Erythroblast (primary cell): ENCODE measurements around the gene SYT1.

Experiments
- GATA1 ChIP-seq: IDR thresholded peaks from 2 replicates; pipeline ENCODE4 v1.6.1; 2011; ENCODE audit warnings: low read depth, mild to moderate bottlenecking, control low read depth, low read length, moderate library complexity
- POLR2A ChIP-seq: IDR thresholded peaks from 2 replicates; pipeline ENCODE4 v1.6.1; 2011; ENCODE audit warnings: mild to moderate bottlenecking, low read length

DNA sequence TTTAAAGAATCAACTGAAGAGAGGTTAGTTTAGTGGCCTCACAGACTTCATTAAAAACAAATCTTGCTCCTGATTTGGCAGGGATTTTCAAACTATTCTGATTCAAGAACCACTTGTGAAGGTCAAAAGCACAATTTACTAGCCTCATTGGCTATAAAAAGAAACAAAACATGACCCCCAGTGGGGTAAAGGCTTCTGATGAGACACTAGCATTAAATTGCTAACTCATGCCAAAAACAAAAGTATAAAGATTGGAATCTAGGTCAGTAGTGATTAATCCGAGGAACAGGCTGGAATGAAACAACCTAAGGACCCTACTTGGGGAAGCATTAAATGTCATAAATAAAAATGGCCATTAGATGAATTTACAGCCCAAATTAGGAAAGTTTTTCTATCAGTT is 513.9 kb downstream of the SYT1 start:
- TF ChIP-seq POLR2A, result no peak
- no peak for TF ChIP-seq GATA1
